ENCODE measurements around the gene CMYA5.

- TF ChIP-seq POLR2A (IDR thresholded peaks at IDR 0.05; ENCODE audit: low read depth, low read length) (no peak), SPI1 (IDR thresholded peaks at IDR 0.05; ENCODE audit: low read depth, low read length) (no peak), POLR2AphosphoS5 (IDR thresholded peaks at IDR 0.05; ENCODE audit: low read depth, low read length) (no peak)
Observed at GRCh38 chr5:79686799-79687198, 2.8 kb upstream of the CMYA5 start.
